Activated naive CD8-positive, alpha-beta T cell treated with anti-CD3 and anti-CD28 coated beads, Interleukin-2, amount 10 ng/mL, durations not matched to agents 7 days and 5 days (primary cell): ENCODE data around the gene PLEKHO2. TPM values are rescaled to one million over a fixed set of nuclear protein-coding genes. Genes with fewer than 3 reads are reported as not detected.
A peak's percentile ranks its signal among the peaks of the same experiment; 100 is the strongest.

ENCODE experiments used
- ATAC-seq: fragments of 150-1000 bp; cut with Tn5 transposase; one replicate; pipeline ENCODE4 v1.10.0; 2021; ENCODE audit warnings: low read depth, moderate library complexity
- POLR2A ChIA-PET: fragments of 350-600 bp; sonication (Branson Sonifier 250); formaldehyde crosslinking; loops from one replicate; lab custom pipeline; 2021; ENCODE audit warnings: antibody characterized with exemption; lab: Charles Lee
- DNase-seq: peaks from one replicate; pipeline ENCODE4 v3.0.0; 2021
- H3K27ac Mint-ChIP-seq: one replicate; pipeline ENCODE4 v1.8.0; 2022; ENCODE audit warnings: mild to moderate bottlenecking, mixed read lengths
- H3K27me3 Mint-ChIP-seq: one replicate; pipeline ENCODE4 v1.8.0; 2022; ENCODE audit warnings: mild to moderate bottlenecking, moderate library complexity, mixed read lengths
- H3K36me3 Mint-ChIP-seq: one replicate; pipeline ENCODE4 v1.8.0; 2021; ENCODE audit warnings: mild to moderate bottlenecking, mixed read lengths
- H3K4me1 Mint-ChIP-seq: one replicate; pipeline ENCODE4 v1.8.0; 2021; ENCODE audit warnings: mixed read lengths
- H3K4me3 Mint-ChIP-seq: one replicate; pipeline ENCODE4 v1.8.0; 2022; ENCODE audit warnings: mild to moderate bottlenecking, moderate library complexity, mixed read lengths
- H3K9me3 Mint-ChIP-seq: one replicate; pipeline ENCODE4 v1.8.0; 2021; ENCODE audit warnings: mixed read lengths
- total RNA-seq, 2 experiments: library from RNA; stranded (reverse); gene quantifications; one replicate each; pipeline ENCODE4 v1.2.3, GENCODE V29; 2021

Gene PLEKHO2
- total RNA-seq, 2 experiments from 2014 or later: 25.4 to 25.7 TPM

- Mint-ChIP-seq H3K36me3 (peaks cover 19% of the 10 kb centered on the region), H3K27ac (no peak overlapping the region), H3K4me1 (peaks cover 26% of the 10 kb centered on the region), H3K9me3 (no peaks in the 10 kb centered on the region), H3K27me3 (no peaks in the 10 kb centered on the region), H3K4me3 (no peak overlapping the region)
- no peak for ATAC-seq
- DNase-seq: no peak
- POLR2A ChIA-PET: interaction anchor here (0.6 to 1.0 kb wide), 2 partner anchors 8 to 26 kb away, joined by 3 read pairs; partner anchors contain the start of gene PIF1
These were observed 9.8 kb downstream of the PLEKHO2 start for GRCh38 chr15:64851503-64851840.

- Mint-ChIP-seq H3K9me3 (no peaks in the 10 kb centered on the region), H3K4me1 (peaks cover 27% of the 10 kb centered on the region), H3K4me3 (no peak overlapping the region), H3K36me3 (peaks cover 16% of the 10 kb centered on the region), H3K27ac (no peak overlapping the region), H3K27me3 (no peaks in the 10 kb centered on the region)
- POLR2A ChIA-PET: no interaction called here
- ATAC-seq (no peak), DNase-seq (no peak)
These were observed 12.3 kb downstream of the PLEKHO2 start for GRCh38 chr15:64854041-64854440.

- Mint-ChIP-seq H3K27me3 (no peaks in the 10 kb centered on the region), H3K36me3 (peaks cover 16% of the 10 kb centered on the region), H3K27ac (no peak overlapping the region), H3K9me3 (no peaks in the 10 kb centered on the region), H3K4me1 (peaks cover 27% of the 10 kb centered on the region), H3K4me3 (no peak overlapping the region)
- ATAC-seq (no peak), DNase-seq (no peak)
- POLR2A ChIA-PET: interaction anchor here (0.6 to 3.1 kb wide), 3 partner anchors 20 to 40 kb away, joined by 5 to 11 read pairs (median 7); no protein-coding TSS in a partner anchor
These were observed 12.8 kb downstream of the PLEKHO2 start for GRCh38 chr15:64854526-64854925.

- Mint-ChIP-seq H3K4me1 (peaks cover 27% of the 10 kb centered on the region), H3K27ac (peak overlapping the region; percentile 69)
These were observed 13.7 kb downstream of the PLEKHO2 start for GRCh38 chr15:64855205-64855975.

GRCh38 chr15:64856429-64857145 lies 14.9 kb downstream of the PLEKHO2 start:
- H3K36me3 Mint-ChIP-seq: peaks cover 18% of the 10 kb centered on the region

More at GRCh38 chr15:64855205-64855975, 13.7 kb downstream of the PLEKHO2 start:
- POLR2A ChIA-PET: interaction anchor here (1.3 to 3.1 kb wide), 2 partner anchors 28 to 39 kb away, joined by 5 to 11 read pairs; no protein-coding TSS in a partner anchor
- DNase-seq (no peak), ATAC-seq (no peak)
- H3K36me3 Mint-ChIP-seq: peaks cover 16% of the 10 kb centered on the region
- no peak overlapping the region for H3K4me3 Mint-ChIP-seq
- H3K27me3 Mint-ChIP-seq: no peaks in the 10 kb centered on the region
- no peaks in the 10 kb centered on the region for H3K9me3 Mint-ChIP-seq

GRCh38 chr15:64857421-64857820 lies 15.7 kb downstream of the PLEKHO2 start:
- no peaks in the 10 kb centered on the region for H3K27me3 Mint-ChIP-seq
- peaks cover 14% of the 10 kb centered on the region for H3K36me3 Mint-ChIP-seq
- ATAC-seq: no peak
- DNase-seq: no peak
- POLR2A ChIA-PET: interaction anchor here (1.4 to 3.1 kb wide), 2 partner anchors 35 to 37 kb away, joined by 5 to 11 read pairs; no protein-coding TSS in a partner anchor
- H3K4me3 Mint-ChIP-seq: no peak overlapping the region
- peak overlapping the region; percentile 60 for H3K27ac Mint-ChIP-seq
- no peaks in the 10 kb centered on the region for H3K9me3 Mint-ChIP-seq
- peaks cover 20% of the 10 kb centered on the region for H3K4me1 Mint-ChIP-seq

More at GRCh38 chr15:64856429-64857145, 14.9 kb downstream of the PLEKHO2 start:
- Mint-ChIP-seq H3K27ac (peak overlapping the region; percentile 61), H3K27me3 (no peaks in the 10 kb centered on the region), H3K4me1 (peaks cover 24% of the 10 kb centered on the region), H3K9me3 (no peaks in the 10 kb centered on the region), H3K4me3 (peak overlapping the region; percentile 6)
- POLR2A ChIA-PET: interaction anchor here (3.1 kb wide), 1 partner anchor 38 kb away, joined by 11 read pairs; no protein-coding TSS in a partner anchor
- DNase-seq (no peak), ATAC-seq (no peak)

GRCh38 chr15:64858021-64858575 lies 16.4 kb downstream of the PLEKHO2 start:
- H3K4me1 Mint-ChIP-seq: peaks cover 20% of the 10 kb centered on the region
- H3K27me3 Mint-ChIP-seq: no peaks in the 10 kb centered on the region
- H3K9me3 Mint-ChIP-seq: no peaks in the 10 kb centered on the region
- H3K36me3 Mint-ChIP-seq: peaks cover 14% of the 10 kb centered on the region
- ATAC-seq: no peak
- H3K4me3 Mint-ChIP-seq: no peak overlapping the region
- no peak for DNase-seq
- H3K27ac Mint-ChIP-seq: no peak overlapping the region
- POLR2A ChIA-PET: interaction anchor here (1.0 to 1.4 kb wide), 2 partner anchors 16 to 34 kb away, joined by 3 to 5 read pairs; no protein-coding TSS in a partner anchor

- no peak for DNase-seq
- no peak for ATAC-seq
- H3K27ac Mint-ChIP-seq: no peak overlapping the region
- no peak overlapping the region for H3K4me3 Mint-ChIP-seq
- peaks cover 16% of the 10 kb centered on the region for H3K36me3 Mint-ChIP-seq
- H3K9me3 Mint-ChIP-seq: no peaks in the 10 kb centered on the region
- POLR2A ChIA-PET: interaction anchor here (0.9 kb wide), 1 partner anchor 18 kb away, joined by 3 read pairs; no protein-coding TSS in a partner anchor
- H3K4me1 Mint-ChIP-seq: peaks cover 20% of the 10 kb centered on the region
- H3K27me3 Mint-ChIP-seq: no peaks in the 10 kb centered on the region
These were observed 17.5 kb downstream of the PLEKHO2 start for GRCh38 chr15:64859226-64859625.

- H3K4me1 Mint-ChIP-seq: peaks cover 10% of the 10 kb centered on the region
- peaks cover 11% of the 10 kb centered on the region for H3K36me3 Mint-ChIP-seq
- H3K4me3 Mint-ChIP-seq: no peak overlapping the region
- ATAC-seq: no peak
- no peak overlapping the region for H3K27ac Mint-ChIP-seq
- H3K27me3 Mint-ChIP-seq: no peaks in the 10 kb centered on the region
- POLR2A ChIA-PET: interaction anchor here (0.7 kb wide), 1 partner anchor 18 kb away, joined by 3 read pairs; no protein-coding TSS in a partner anchor
- no peak for DNase-seq
- no peaks in the 10 kb centered on the region for H3K9me3 Mint-ChIP-seq
These were observed 19.6 kb downstream of the PLEKHO2 start for GRCh38 chr15:64861331-64861730.

- Mint-ChIP-seq H3K4me3 (no peak overlapping the region), H3K27me3 (no peaks in the 10 kb centered on the region), H3K36me3 (peaks cover 15% of the 10 kb centered on the region), H3K9me3 (no peaks in the 10 kb centered on the region), H3K27ac (no peak overlapping the region), H3K4me1 (peaks cover 8% of the 10 kb centered on the region)
- DNase-seq: no peak
- no peak for ATAC-seq
- POLR2A ChIA-PET: no interaction called here
These were observed 20.2 kb downstream of the PLEKHO2 start for GRCh38 chr15:64861960-64862359.

- no peak overlapping the region for H3K27ac Mint-ChIP-seq
- DNase-seq (no peak), ATAC-seq (no peak)
- no peaks in the 10 kb centered on the region for H3K27me3 Mint-ChIP-seq
- H3K9me3 Mint-ChIP-seq: no peaks in the 10 kb centered on the region
- H3K4me3 Mint-ChIP-seq: no peak overlapping the region
- POLR2A ChIA-PET: no interaction called here
- H3K4me1 Mint-ChIP-seq: peaks cover 4% of the 10 kb centered on the region
- peaks cover 13% of the 10 kb centered on the region for H3K36me3 Mint-ChIP-seq
These were observed 20.7 kb downstream of the PLEKHO2 start for GRCh38 chr15:64862408-64862807.

- H3K27ac Mint-ChIP-seq: peak overlapping the region; percentile 26
- no peaks in the 10 kb centered on the region for H3K9me3 Mint-ChIP-seq
- peaks cover 8% of the 10 kb centered on the region for H3K36me3 Mint-ChIP-seq
- POLR2A ChIA-PET: no interaction called here
- H3K27me3 Mint-ChIP-seq: no peaks in the 10 kb centered on the region
- DNase-seq (no peak), ATAC-seq (no peak)
- no peak overlapping the region for H3K4me3 Mint-ChIP-seq
- no peaks in the 10 kb centered on the region for H3K4me1 Mint-ChIP-seq
These were observed 22.4 kb downstream of the PLEKHO2 start for GRCh38 chr15:64864068-64864467.
